Stimulated activated CD8-positive, alpha-beta memory T cell treated with anti-CD3 and anti-CD28 coated beads, Interleukin-15, amount 100 ng/mL, for 4 hours (primary cell): ENCODE results near the gene C1QTNF2.

Experiments used
- DNase-seq, 2 donors: peaks; one replicate each; pipeline ENCODE4 v3.0.0-alpha.2; 2020; ENCODE audit warnings: low read depth in 2 of 2

The C1QTNF2 gene

GRCh38 chr5:160369990-160370712 is at the start of gene C1QTNF2:
TSS of gene C1QTNF2 (minus strand) at chr5:160370626. CDS start at chr5:160355011, 15,615 bp downstream.
- no peak for DNase-seq

DNA sequence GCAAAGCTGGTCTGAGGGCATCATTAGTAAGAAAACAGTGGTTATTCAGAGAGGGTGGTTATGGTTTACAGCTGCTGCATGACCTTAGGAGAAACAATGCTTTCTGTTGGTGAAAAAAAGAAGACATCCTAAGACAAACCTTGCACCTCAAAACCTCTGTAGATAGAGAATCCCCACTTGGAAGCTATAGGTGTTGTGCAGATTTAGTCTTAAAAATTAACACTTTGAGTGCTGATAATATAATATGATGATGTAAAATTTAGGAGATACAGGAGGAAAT is 49.8 kb upstream of the C1QTNF2 start:
- no peak for DNase-seq

DNA sequence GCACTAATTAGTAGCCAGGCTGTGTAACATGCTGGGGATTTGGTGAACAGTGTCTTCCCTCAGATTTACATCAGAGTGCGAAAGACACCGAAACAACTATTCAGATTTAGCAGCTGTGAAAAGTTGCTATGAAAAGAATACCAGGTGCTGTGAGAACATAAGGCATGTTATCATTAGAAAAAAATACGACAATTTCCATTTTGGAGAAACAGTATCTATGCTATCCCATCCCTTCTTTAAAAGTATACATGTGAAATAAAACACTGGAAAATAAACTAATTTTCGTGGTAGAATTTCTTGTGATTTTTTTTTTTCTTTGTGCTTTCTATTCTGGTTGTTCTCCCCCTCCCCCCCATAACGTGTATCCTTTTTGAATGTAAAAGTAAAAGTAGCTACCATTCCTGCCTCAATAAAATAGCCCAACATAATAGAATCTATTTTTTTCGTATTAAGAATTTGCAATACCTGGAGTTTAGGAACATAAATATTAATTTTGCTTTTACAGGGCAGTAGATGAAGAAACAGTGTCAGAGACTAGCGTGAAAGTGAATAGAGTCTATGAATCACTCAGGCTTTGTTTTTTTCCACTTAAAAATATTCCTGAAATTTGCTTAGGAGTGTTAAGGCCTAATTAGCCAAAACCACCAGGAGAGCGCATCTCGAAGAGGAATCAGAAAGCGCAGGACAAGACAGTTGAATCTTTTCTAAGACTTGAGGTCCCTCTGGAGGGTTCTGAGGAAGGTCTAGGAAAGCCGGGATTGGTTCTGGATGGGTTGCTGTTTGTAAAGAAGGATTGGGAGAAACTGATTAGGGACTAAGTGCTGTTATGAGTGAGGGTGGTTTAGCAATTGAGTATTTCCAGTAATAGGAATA is 49.3 kb upstream of the C1QTNF2 start:
- DNase-seq: no peak

- peak; percentile 86 to 90 for DNase-seq
These were observed 48.4 kb upstream of the C1QTNF2 start, which contains the start of gene SLU7 for GRCh38 chr5:160418561-160419457. TSS of gene SLU7 (minus strand) at chr5:160419081. CDS start at chr5:160415294, 3,787 bp downstream.

DNA sequence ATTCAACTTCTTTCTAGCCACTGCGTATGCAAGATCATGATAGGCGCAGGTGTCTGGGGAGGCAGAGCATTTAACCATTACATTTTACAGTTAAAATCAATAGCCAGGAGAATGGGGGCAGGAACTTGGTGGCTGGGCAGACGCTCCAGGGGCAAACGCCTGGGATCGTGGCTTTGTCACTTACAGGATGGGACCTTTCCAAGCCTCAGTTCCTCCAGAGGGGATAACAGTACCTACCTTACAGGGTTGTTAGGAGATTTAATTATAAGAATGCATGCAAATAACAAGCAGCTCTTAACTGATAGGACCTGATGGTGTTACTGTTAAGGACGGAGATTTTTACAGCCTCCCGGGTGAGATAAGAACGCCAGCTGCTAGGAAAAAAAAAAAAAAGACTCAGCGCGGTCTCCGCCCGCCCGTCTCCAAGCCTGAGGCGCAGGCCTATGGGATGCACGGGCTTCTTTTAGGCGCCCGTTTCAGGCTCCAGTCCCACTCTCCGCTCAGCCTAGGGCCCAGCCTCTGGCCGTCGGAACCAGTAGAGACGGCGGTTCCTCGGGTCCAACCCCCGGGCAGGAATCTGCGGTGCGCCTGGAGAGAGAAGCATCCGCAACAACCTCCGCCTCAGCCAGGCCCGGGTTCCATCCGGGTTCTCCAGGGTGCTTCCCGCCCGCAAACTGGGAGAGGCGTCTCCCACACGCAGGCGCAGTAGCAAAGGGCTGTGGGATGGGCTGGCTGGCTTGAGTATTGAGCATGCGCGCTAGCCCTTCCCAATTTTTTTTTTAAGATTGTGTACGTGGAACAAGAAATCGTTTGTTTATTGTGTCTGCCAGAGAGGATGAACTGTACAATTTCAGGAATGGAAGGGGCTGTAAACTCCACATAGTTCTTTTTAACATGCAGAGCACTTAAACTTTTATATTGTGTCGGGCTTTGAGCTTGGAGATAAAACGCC is 29.3 kb upstream of the C1QTNF2 start, which contains the start of gene FAM200C:
Gene FAM200C, minus strand, starts transcription at position 653 of the 952 bp plus-strand sequence. CDS start 4,564 bp downstream, outside the sequence.
- peak; percentile 40 to 42 for DNase-seq

DNA sequence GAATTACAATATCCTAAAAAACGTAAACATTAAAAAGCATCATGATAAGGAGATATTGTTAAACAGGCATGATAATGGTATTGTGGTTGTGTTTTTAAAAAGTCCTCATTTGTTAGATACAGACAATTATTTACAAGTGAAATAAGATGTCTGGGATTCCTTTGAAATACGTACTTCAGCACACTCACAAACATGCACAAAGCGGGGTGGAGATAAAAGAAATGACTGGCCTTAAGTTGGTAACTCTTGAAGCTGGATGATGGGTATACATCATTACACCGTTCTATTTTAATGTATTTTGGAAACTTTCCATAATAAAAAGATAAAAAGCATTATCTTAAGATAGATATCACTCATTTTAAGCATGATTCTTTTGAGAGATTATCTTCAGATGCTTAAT is 28.4 kb upstream of the C1QTNF2 start:
- no peak for DNase-seq

GRCh38 chr5:160397492-160397891 is 27.1 kb upstream of the C1QTNF2 start:
- no peak for DNase-seq

DNA sequence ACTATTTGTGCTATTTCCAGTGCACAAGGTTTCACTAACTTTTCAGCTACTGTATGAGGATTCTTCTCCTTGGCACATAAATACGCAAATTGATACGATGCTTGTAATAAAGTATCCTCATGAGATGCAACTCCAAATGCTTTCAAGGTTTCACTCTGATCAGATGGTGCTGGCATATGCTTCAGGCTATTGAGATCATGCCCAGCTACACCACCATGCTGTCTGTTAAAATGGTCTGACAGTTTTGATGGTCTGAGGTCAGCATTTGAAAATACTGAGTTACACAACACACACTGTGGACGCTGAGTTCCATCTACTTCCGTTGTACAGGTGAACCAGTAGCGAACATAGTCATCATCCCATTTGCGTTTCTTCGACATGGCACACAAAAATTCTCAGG is 24.7 kb upstream of the C1QTNF2 start:
- DNase-seq: no peak

GRCh38 chr5:160390787-160391696 is 20.6 kb upstream of the C1QTNF2 start:
- DNase-seq: no peak

DNA sequence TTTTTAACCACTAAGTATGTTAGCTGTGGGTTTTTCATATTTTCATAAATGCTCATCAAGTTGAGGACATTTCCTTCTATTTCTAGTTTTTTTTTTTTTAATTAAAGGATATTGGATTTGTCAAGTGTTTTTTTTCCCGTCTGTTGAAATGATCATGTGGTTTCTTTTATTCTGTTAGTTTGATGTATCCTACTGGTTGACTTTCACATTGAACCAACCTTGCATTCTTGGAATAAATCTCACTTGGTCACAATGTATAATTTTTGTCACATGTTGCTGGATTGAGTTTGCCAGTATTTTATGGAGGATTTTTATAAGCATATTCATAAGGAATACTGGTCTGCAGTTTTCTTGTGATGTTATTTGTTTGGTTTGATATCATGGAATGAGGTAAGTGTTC is 17.0 kb upstream of the C1QTNF2 start:
- DNase-seq: no peak

DNA sequence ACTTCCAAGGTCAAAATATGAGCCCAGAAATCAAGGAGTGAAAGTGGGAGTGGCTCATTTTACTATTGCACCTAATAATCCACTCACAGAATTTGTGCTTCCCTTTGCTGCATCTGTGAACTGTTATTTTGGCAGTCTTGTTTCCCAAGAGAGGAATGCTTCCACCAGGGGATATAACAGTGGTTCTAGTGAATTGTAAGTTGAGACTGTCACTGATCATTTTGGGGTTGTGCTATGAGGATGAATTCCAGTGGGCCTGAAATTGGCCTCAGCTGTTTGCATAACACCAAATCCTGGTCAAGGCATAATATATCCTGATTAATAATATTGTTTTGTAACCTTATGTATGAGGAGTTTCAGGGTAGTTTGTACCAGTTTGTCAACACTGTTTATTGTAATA is 15.1 kb upstream of the C1QTNF2 start:
- no peak for DNase-seq

DNA sequence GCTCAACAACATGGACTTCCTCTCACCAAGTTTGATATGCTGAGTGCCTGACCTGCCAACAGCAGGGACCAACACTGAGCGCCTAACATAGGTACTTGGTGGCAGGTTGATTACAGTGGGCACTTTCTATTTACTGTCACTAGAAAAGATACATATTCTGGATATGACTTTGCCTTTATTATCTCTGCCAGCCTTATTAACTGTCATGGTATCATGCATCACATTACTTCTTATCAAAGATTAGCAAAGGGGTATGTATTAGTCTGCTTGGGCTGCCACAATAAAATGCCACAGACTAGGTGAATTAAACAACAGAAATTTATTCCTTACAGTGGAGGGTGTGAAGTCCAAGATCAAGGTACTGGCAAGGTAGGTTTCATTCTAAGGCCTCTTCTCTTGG is 14.3 kb upstream of the C1QTNF2 start:
- DNase-seq: no peak

GRCh38 chr5:160382346-160382745 is 11.9 kb upstream of the C1QTNF2 start:
- DNase-seq: no peak

- no peak for DNase-seq
These were observed 9.6 kb upstream of the C1QTNF2 start for GRCh38 chr5:160380041-160380440.

DNA sequence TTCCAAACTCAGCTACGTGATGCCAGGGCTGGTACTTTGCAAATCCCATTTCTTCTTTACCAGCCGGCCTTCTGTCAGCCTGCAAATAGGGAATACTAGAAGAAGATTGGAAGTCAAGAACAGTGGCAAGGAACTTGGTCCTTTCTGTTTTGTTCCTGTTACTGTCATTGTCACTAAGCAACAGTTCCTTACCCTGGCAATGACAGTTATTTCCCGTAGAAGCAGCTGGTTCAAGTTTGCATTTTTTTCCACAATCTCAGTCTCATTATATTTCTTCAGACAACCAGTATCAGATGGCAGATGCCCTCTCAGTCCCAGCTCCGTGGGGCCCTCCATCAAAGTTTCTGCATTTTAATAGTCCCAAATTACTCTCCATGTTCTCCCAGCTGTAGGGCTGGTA is 9.1 kb upstream of the C1QTNF2 start:
- no peak for DNase-seq

GRCh38 chr5:160378330-160378729 is 7.9 kb upstream of the C1QTNF2 start:
- DNase-seq: no peak

DNA sequence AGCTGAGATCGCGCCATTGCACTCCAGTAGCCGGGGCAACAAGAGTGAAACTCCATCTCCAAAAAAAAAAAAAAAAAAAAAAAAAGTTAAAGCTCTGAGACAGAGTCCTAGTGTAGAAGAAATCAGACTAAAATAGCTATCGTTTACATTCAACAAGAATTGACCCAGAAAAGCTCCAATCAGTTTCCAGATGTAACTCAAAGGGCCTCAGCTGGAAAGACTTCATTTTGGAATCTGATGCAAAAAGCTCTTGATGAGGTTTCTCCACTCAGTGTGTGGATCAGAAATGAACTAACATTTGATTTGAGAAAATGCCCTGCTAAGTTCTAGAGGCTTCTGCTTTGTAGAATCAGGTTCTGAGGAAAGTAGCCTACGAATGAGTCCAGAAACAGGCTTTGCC is 7.2 kb upstream of the C1QTNF2 start:
- DNase-seq: no peak

DNA sequence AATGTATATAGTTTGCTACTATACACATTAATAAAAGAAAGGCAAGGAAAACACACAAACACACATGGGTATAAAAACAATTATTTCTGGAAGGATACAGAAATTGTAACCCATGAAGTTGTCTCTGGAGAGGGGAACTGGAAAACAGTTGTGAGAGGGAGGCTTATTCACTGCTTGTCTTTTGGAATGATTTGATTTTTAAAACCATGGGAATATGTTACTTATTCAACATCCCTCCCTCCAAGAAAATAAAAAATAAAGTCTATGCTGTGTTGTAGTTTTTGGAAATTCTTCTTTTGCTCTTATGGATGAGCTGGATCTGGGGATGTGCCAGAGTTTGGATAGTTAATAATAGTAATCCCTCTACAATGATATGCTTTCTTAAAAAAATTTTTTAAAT is 6.0 kb upstream of the C1QTNF2 start:
- DNase-seq: no peak

- DNase-seq: no peak
These were observed 5.3 kb upstream of the C1QTNF2 start for GRCh38 chr5:160375701-160376100.

GRCh38 chr5:160375166-160375565 is 4.7 kb upstream of the C1QTNF2 start:
- DNase-seq: no peak
